Karpas-422 (cell line): ENCODE data around the gene NLK. TPM values are rescaled to one million over a fixed set of nuclear protein-coding genes. Genes with fewer than 3 reads are reported as not detected.
"Not testable (repeated sequence)": the region's sequence is repeated elsewhere in the genome, so short reads cannot be mapped to it uniquely, and the experiment has no call there.

Experiments
- DNase-seq: peaks from one replicate; pipeline ENCODE4 v3.0.0-alpha.2; 2015
- H2AFZ ChIP-seq: fragments of 200-600 bp; sonication (generic); 2 replicates; pipeline ENCODE4 v1.6.1; 2014; ENCODE audit warnings: antibody characterized with exemption, low read length, mixed read lengths
- H3K27ac ChIP-seq: fragments of 200-600 bp; sonication (generic); 2 replicates; pipeline ENCODE4 v1.5.1; 2014; ENCODE audit warnings: mild to moderate bottlenecking, low read length, moderate library complexity
- H3K27me3 ChIP-seq: fragments of 200-600 bp; sonication (generic); 2 replicates; pipeline ENCODE4 v1.6.1; 2014; ENCODE audit warnings: low read length, mixed read lengths
- H3K36me3 ChIP-seq: fragments of 200-600 bp; sonication (generic); 2 replicates; pipeline ENCODE4 v1.6.1; 2014; ENCODE audit warnings: low read length, mixed read lengths; ENCODE audit not compliant: insufficient read depth
- H3K4me1 ChIP-seq: fragments of 200-600 bp; sonication (generic); 2 replicates; pipeline ENCODE4 v1.6.1; 2014; ENCODE audit warnings: mild to moderate bottlenecking, low read length, mixed read lengths
- H3K4me2 ChIP-seq: fragments of 200-600 bp; sonication (generic); 2 replicates; pipeline ENCODE4 v1.6.1; 2014; ENCODE audit warnings: low read length, low read depth, mild to moderate bottlenecking; ENCODE audit not compliant: poor library complexity, severe bottlenecking
- H3K4me3 ChIP-seq: fragments of 200-600 bp; sonication (generic); 2 replicates; pipeline ENCODE4 v1.5.1; 2014; ENCODE audit warnings: mild to moderate bottlenecking, antibody characterized with exemption, low read length, mixed read lengths
- H3K79me2 ChIP-seq: fragments of 200-600 bp; sonication (generic); 2 replicates; pipeline ENCODE4 v1.6.1; 2014; ENCODE audit warnings: mild to moderate bottlenecking, low read length, mixed read lengths
- H3K9ac ChIP-seq: fragments of 200-600 bp; sonication (generic); 2 replicates; pipeline ENCODE4 v1.6.0; 2014; ENCODE audit warnings: low read length
- H3K9me2 ChIP-seq: fragments of 200-600 bp; sonication (generic), shearing (Covaris generic); replicated peaks from 2 replicates; pipeline ENCODE4 v1.6.0; 2014; ENCODE audit warnings: mild to moderate bottlenecking, low read length, moderate library complexity; ENCODE audit not compliant: insufficient read depth
- H3K9me3 ChIP-seq: fragments of 300-700, 200-600 bp; sonication (generic); 2 replicates; pipeline ENCODE4 v1.6.1; 2014; ENCODE audit warnings: low read length, mixed read lengths
- H4K20me1 ChIP-seq: fragments of 200-600 bp; sonication (generic); 2 replicates; pipeline ENCODE4 v1.6.1; 2014; ENCODE audit warnings: mild to moderate bottlenecking, antibody characterized with exemption, low read length, low read depth; ENCODE audit not compliant: insufficient read depth
- total RNA-seq: library from RNA; depleted of rRNA; stranded (reverse); fragments of >200 nt; shearing (Covaris generic); gene quantifications from 2 replicates; pipeline ENCODE4 v1.2.3, GENCODE V29; 2014; ENCODE audit warnings: low replicate concordance

NLK gene
- total RNA-seq, 1 experiment from 2014 or later: 60.0 TPM

DNA sequence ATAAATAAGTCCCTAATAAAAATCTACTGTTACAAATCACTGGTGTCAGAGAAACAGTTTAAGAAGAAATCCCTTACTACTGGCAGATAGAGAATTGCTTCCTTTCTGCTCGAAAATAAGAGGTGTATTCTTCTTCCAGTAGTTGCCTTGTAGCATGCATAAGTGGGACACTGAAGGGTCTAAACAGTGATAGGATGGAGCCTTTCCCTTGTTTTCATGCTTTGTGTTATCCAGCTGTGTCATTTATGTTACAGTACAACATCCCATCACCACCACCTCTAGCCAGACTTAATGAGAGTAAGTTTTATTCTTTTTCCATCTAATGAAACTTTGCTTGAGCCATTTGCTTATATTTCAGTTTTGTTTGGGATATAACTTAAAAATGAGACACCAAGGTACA is 54.3 kb downstream of the NLK start:
- DNase-seq: no peak
- Histone ChIP-seq H3K4me2 (peak overlapping the region; percentile 23), H3K9me2 (no peaks in the 10 kb centered on the region), H3K4me3 (no peak overlapping the region), H3K79me2 (peaks cover 90% of the 10 kb centered on the region), H4K20me1 (peaks cover 12% of the 10 kb centered on the region; the same call in 1 of the 2 replicates), H2AFZ (no peak overlapping the region), H3K9ac (no peak overlapping the region), H3K4me1 (peaks cover 71% of the 10 kb centered on the region), H3K27me3 (no peaks in the 10 kb centered on the region), H3K27ac (peak overlapping the region; percentile 83), H3K36me3 (no peaks in the 10 kb centered on the region), H3K9me3 (no peaks in the 10 kb centered on the region)

DNA sequence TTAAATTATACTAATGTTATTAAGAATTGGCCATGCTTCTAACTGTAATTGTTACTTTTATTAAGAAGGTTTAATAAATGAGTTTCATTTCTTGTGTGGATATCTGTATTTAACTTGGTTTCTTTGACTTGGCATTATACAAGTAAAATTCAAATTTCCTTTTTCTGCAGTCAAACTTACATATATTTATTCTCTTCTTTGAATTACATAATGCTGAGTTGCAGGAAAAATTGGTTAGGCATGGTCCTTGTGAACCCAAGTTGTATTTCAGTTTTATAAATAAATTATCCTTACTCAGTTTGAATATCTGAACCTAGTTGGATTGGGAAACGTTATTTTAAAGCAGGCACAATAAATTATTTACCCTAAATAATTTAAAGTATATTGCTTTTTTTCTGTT is 54.8 kb downstream of the NLK start:
- DNase-seq: no peak
- Histone ChIP-seq H2AFZ (no peak overlapping the region), H3K9me2 (no peaks in the 10 kb centered on the region), H3K79me2 (peaks cover 90% of the 10 kb centered on the region), H3K36me3 (no peaks in the 10 kb centered on the region), H3K27me3 (no peaks in the 10 kb centered on the region), H3K9ac (no peak overlapping the region), H3K4me3 (no peak overlapping the region), H4K20me1 (peaks cover 12% of the 10 kb centered on the region; the same call in 1 of the 2 replicates), H3K4me1 (peaks cover 66% of the 10 kb centered on the region), H3K27ac (peak overlapping the region; percentile 83), H3K9me3 (no peaks in the 10 kb centered on the region), H3K4me2 (peak overlapping the region; percentile 23)

DNA sequence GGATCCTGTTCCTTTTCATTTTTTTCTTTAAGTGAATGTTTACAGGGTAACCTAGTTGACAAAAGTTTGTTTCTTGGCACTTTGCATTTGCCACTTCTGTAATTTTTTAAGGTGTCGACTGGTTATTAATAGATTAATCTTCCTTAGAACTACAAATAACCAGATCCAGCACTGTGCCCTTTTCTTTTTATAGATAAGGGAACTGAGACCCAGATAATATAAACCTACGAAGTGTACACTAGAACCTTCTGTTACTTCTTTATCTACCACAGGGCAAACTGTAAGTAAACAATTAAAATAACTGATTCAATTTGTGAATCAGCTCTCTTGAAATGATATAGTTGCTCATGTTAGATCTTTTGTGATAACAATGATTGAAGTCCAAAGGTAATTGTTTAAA is 55.4 kb downstream of the NLK start:
- no peaks in the 10 kb centered on the region for H3K27me3 ChIP-seq
- H3K36me3 ChIP-seq: no peaks in the 10 kb centered on the region
- no peak overlapping the region for H3K4me3 ChIP-seq
- no peak overlapping the region for H3K9ac ChIP-seq
- no peaks in the 10 kb centered on the region for H3K9me3 ChIP-seq
- H3K4me1 ChIP-seq: peaks cover 64% of the 10 kb centered on the region
- H3K27ac ChIP-seq: peak overlapping the region; percentile 83
- peaks cover 92% of the 10 kb centered on the region for H3K79me2 ChIP-seq
- H4K20me1 ChIP-seq: peaks cover 12% of the 10 kb centered on the region
- H2AFZ ChIP-seq: no peak overlapping the region
- H3K9me2 ChIP-seq: no peaks in the 10 kb centered on the region
- peak; percentile 54 for DNase-seq
- H3K4me2 ChIP-seq: peak overlapping the region; percentile 23

DNA sequence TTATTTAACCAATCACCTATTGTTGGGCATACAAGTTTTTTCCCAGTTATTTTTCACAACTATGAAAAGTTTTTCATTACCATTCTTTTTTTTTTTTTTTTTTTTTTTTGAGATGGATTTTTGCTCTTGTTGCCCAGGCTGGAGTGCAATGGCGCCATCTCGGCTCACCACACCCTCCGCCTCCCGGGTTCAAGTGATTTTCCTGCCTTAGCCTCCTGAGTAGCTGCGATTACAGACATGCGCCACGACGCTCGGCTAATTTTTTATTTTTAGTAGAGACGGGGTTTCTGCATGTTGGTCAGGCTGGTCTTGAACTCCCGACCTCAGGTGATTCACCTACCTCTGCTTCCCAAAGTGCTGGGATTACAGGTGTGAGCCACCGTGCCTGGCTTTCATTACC is 56.1 kb downstream of the NLK start:
- not testable (repeated sequence) for H3K36me3 ChIP-seq, H3K4me2 ChIP-seq, H2AFZ ChIP-seq, DNase-seq, H3K9ac ChIP-seq, H3K27me3 ChIP-seq, H3K4me3 ChIP-seq, H3K9me3 ChIP-seq, H3K9me2 ChIP-seq
- H3K4me1 ChIP-seq: peaks cover 57% of the 10 kb centered on the region
- H4K20me1 ChIP-seq: peaks cover 14% of the 10 kb centered on the region
- H3K79me2 ChIP-seq: peaks cover 91% of the 10 kb centered on the region
- H3K27ac ChIP-seq: peak overlapping the region; percentile 83; the same call in 1 of the 2 replicates

DNA sequence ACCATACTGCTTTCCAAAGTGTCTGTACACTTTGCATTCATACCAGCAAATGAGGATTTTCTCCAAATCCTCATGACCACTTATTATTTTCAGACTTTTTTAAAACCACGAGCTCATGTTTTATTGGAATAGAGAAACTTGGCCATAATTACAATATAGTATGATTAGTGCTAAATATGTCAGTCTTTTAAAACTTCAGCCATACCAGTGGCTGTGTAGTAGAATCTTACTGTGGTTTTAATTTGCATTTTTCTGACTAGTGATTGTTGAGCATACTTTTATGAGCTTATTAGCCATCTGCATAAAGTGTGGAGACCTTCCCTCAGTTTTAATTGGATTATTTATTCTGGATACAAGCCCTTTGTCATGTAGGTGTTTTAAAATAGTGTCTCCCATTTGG is 57.8 kb downstream of the NLK start:
- H3K36me3 ChIP-seq: no peaks in the 10 kb centered on the region
- no peak overlapping the region for H3K4me2 ChIP-seq
- H3K9me3 ChIP-seq: no peaks in the 10 kb centered on the region
- H2AFZ ChIP-seq: no peak overlapping the region
- no peak overlapping the region for H3K9ac ChIP-seq
- H3K9me2 ChIP-seq: no peaks in the 10 kb centered on the region
- H3K79me2 ChIP-seq: peaks cover 91% of the 10 kb centered on the region
- H3K4me1 ChIP-seq: peaks cover 50% of the 10 kb centered on the region
- peaks cover 5% of the 10 kb centered on the region; the same call in 1 of the 2 replicates for H4K20me1 ChIP-seq
- H3K4me3 ChIP-seq: no peak overlapping the region
- H3K27me3 ChIP-seq: no peaks in the 10 kb centered on the region
- H3K27ac ChIP-seq: peak overlapping the region; percentile 20; the same call in 1 of the 2 replicates
- DNase-seq: no peak

DNA sequence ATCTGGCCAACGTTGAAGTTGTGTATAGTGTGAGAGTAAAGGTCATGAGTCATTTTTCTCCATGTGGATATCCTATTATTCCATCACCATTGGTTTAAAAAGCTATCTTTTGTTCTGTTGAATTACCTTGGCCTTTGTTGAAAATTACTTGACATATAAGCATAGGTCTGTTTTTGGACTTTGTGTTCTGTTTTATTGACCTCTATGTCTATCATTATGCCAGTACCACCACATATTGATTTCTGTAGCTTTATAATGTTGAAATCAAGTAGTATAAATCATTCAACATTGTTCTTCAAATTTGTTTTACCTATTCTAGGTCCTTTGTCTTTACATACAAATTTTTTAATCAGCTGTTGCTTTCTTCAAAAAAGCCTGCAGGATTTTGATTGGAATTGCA is 58.5 kb downstream of the NLK start:
- Histone ChIP-seq H3K4me2 (no peak overlapping the region), H4K20me1 (peaks cover 5% of the 10 kb centered on the region; the same call in 1 of the 2 replicates), H2AFZ (no peak overlapping the region), H3K27ac (no peak overlapping the region), H3K4me3 (no peak overlapping the region), H3K9ac (no peak overlapping the region), H3K79me2 (peaks cover 91% of the 10 kb centered on the region), H3K9me3 (no peaks in the 10 kb centered on the region), H3K36me3 (no peaks in the 10 kb centered on the region), H3K27me3 (no peaks in the 10 kb centered on the region), H3K4me1 (peaks cover 43% of the 10 kb centered on the region), H3K9me2 (no peaks in the 10 kb centered on the region)
- DNase-seq: no peak

DNA sequence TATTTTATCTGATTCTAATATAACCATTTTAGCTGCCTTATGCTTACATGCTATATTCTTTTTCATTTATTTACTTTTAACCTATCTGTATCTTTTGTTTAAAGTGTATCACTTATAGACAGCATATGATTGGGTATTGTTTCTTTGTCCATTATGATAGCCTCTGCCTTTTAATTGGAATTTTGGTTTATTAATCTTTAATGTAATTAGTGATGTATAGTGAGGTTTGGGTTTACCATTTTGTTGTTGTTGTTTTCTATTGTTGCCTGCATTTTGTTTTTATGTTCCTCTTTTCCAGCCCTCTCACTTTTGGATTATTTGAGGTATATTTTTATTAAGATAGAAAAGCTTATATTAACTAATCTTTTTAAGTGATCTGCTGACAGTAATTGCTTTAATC is 59.4 kb downstream of the NLK start:
- H3K79me2 ChIP-seq: peaks cover 89% of the 10 kb centered on the region
- H3K9me2 ChIP-seq: no peaks in the 10 kb centered on the region
- H3K9me3 ChIP-seq: no peaks in the 10 kb centered on the region
- no peak for DNase-seq
- no peaks in the 10 kb centered on the region for H3K27me3 ChIP-seq
- H4K20me1 ChIP-seq: peaks cover 5% of the 10 kb centered on the region; the same call in 1 of the 2 replicates
- no peak overlapping the region for H3K4me2 ChIP-seq
- H3K4me3 ChIP-seq: no peak overlapping the region
- no peak overlapping the region for H2AFZ ChIP-seq
- no peak overlapping the region for H3K27ac ChIP-seq
- H3K9ac ChIP-seq: no peak overlapping the region
- peaks cover 33% of the 10 kb centered on the region for H3K4me1 ChIP-seq
- peaks cover 4% of the 10 kb centered on the region; the same call in 1 of the 2 replicates for H3K36me3 ChIP-seq

DNA sequence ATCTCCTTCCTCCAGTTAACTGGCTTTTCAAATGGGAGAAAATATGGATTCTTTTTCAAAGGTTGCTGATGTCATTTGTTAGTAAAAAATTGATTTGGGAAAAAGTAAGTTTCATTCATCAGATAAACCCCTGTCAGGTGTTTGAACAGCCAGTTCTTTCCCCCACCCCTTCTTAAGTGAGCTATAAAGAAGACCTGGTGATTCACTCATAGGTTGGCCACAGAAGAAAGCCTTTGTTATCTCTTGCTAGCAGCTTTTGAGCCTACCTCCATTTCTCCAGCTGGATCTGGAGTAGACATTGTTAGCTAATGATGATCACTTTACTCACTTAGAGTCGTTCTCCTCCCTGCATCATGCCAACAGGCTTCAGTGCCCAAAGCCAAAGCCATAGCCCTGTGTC is 63.0 kb downstream of the NLK start:
- no peak overlapping the region for H3K27ac ChIP-seq
- no peaks in the 10 kb centered on the region for H3K9me2 ChIP-seq
- DNase-seq: no peak
- peaks cover 4% of the 10 kb centered on the region; the same call in 1 of the 2 replicates for H3K36me3 ChIP-seq
- no peak overlapping the region for H2AFZ ChIP-seq
- H3K9ac ChIP-seq: no peak overlapping the region
- peaks cover 16% of the 10 kb centered on the region for H3K4me1 ChIP-seq
- no peak overlapping the region for H3K4me3 ChIP-seq
- no peaks in the 10 kb centered on the region for H3K9me3 ChIP-seq
- no peaks in the 10 kb centered on the region for H3K27me3 ChIP-seq
- H3K4me2 ChIP-seq: no peak overlapping the region
- peaks cover 77% of the 10 kb centered on the region for H3K79me2 ChIP-seq
- peaks cover 5% of the 10 kb centered on the region; the same call in 1 of the 2 replicates for H4K20me1 ChIP-seq
